ENCODE data around the gene TNS3. TPM values are rescaled to one million over a fixed set of nuclear protein-coding genes. Genes with fewer than 3 reads are reported as not detected.

The TNS3 gene
- total and polyA plus RNA-seq, 2 donors (not counting 3 experiments of a cell fraction or from before 2014, with no cell fraction given): 10.4 to 45.1 TPM

- no peak overlapping the region for H3K9ac ChIP-seq (replicated peaks; ENCODE audit: extremely low read depth, insufficient read depth, low read length)
- CTCF ChIA-PET: no interaction called here
- H3K9me3 ChIP-seq (replicated peaks; ENCODE audit: control insufficient read depth, insufficient read depth, low read length): no peaks in the 10 kb centered on the region
- no peak overlapping the region for H3K4me3 ChIP-seq (replicated peaks in 1 of 3; ENCODE audit: insufficient read depth in 1 of 3, low read depth in 1 of 3, low read length in 3 of 3)
- POLR2A ChIA-PET: no interaction called here
- H3K9me1 ChIP-seq (replicated peaks; ENCODE audit: control insufficient read depth, extremely low read depth, insufficient read depth, low read length): no peaks in the 10 kb centered on the region
- H4K20me1 ChIP-seq (replicated peaks; ENCODE audit: control insufficient read depth, extremely low read depth, insufficient read depth, low read length): no peaks in the 10 kb centered on the region
- no TSS peak for BruUV-seq (replicated peaks)
- no peaks in the 10 kb centered on the region for H3K79me2 ChIP-seq (ENCODE audit: control insufficient read depth, insufficient read depth, low read length)
- intact Hi-C loops (cut with micrococcal nuclease) (no loop called here), dilution Hi-C loops (cut with MboI; ENCODE audit: extremely low pct_ligation_motif_present, low sequenced_read_pairs) (no loop called here)
- TF ChIP-seq POLR2A (IDR thresholded peaks at IDR 0.05; ENCODE audit: low read depth, low read length) (no peak), EZH2 (IDR thresholded peaks at IDR 0.05; ENCODE audit: borderline replicate concordance, low read depth, low read length, severe bottlenecking) (no peak), MYC (IDR thresholded peaks at IDR 0.05; ENCODE audit: low read depth, low read length) (no peak), JUN (IDR thresholded peaks at IDR 0.05; ENCODE audit: borderline replicate concordance, insufficient read depth, insufficient read length, low read depth) (no peak), POLR2AphosphoS5 (IDR thresholded peaks at IDR 0.05; ENCODE audit: insufficient read depth, low read depth, low read length) (no peak), FOS (IDR thresholded peaks at IDR 0.05; ENCODE audit: borderline replicate concordance, insufficient read depth, low read length) (no peak), GATA2 (IDR thresholded peaks at IDR 0.05; ENCODE audit: insufficient read depth, insufficient read length, low read depth, low read length) (no peak)
- TF ChIP-seq, protein P1, sequence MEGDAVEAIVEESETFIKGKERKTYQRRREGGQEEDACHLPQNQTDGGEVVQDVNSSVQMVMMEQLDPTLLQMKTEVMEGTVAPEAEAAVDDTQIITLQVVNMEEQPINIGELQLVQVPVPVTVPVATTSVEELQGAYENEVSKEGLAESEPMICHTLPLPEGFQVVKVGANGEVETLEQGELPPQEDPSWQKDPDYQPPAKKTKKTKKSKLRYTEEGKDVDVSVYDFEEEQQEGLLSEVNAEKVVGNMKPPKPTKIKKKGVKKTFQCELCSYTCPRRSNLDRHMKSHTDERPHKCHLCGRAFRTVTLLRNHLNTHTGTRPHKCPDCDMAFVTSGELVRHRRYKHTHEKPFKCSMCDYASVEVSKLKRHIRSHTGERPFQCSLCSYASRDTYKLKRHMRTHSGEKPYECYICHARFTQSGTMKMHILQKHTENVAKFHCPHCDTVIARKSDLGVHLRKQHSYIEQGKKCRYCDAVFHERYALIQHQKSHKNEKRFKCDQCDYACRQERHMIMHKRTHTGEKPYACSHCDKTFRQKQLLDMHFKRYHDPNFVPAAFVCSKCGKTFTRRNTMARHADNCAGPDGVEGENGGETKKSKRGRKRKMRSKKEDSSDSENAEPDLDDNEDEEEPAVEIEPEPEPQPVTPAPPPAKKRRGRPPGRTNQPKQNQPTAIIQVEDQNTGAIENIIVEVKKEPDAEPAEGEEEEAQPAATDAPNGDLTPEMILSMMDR (IDR thresholded peaks at IDR 0.05; ENCODE audit: extremely low read depth in 1 of 2, insufficient read depth in 1 of 2, low read depth in 1 of 2, low read length in 2 of 2): no peak
- TF ChIP-seq, protein P2, sequence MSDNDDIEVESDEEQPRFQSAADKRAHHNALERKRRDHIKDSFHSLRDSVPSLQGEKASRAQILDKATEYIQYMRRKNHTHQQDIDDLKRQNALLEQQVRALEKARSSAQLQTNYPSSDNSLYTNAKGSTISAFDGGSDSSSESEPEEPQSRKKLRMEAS (IDR thresholded peaks at IDR 0.05; ENCODE audit: insufficient read depth, insufficient read length): no peak
- no peak overlapping the region for H2AFZ ChIP-seq (ENCODE audit: low read depth, low read length)
- H3K36me3 ChIP-seq (ENCODE audit: control insufficient read depth in 2 of 2, extremely low read depth in 1 of 2, insufficient read depth in 2 of 2, low read length in 2 of 2): no peaks in the 10 kb centered on the region
- H3K4me1 ChIP-seq (ENCODE audit: control insufficient read depth, extremely low read depth, insufficient read depth, low read length): no peaks in the 10 kb centered on the region
- H3K27ac ChIP-seq (ENCODE audit: insufficient read depth, low read depth, low read length): no peak overlapping the region
- no peak overlapping the region for H3K4me2 ChIP-seq (ENCODE audit: insufficient read depth, low read length)
- no peak for FAIRE-seq
- no peak for DNase-seq (ENCODE audit: low read depth, low spot score)
- H3K27me3 ChIP-seq (ENCODE audit: control insufficient read depth in 2 of 2, insufficient read depth in 2 of 2, low read length in 2 of 2): no peaks in the 10 kb centered on the region
Measured at GRCh38 chr7:47338026-47338425, 243.9 kb downstream of the TNS3 start.

Data from endothelial cell of umbilical vein (primary cell).